Activated B cell treated with CpG ODN at 0.5 μM for 24 hours (primary cell): Measurements from ENCODE around the gene RABGAP1L. TPM values are rescaled to one million over a fixed set of nuclear protein-coding genes. Genes with fewer than 3 reads are reported as not detected.

Experiments used
- ATAC-seq: fragments of 200-7000 bp; cut with Tn5 transposase; one replicate; pipeline ENCODE4 v1.10.0; 2021; ENCODE audit warnings: low read depth, mild to moderate bottlenecking, moderate library complexity
- CTCF ChIA-PET: fragments of 350-600 bp; sonication (Branson Sonifier 250); formaldehyde crosslinking; loops from one replicate; lab custom pipeline; 2021; ENCODE audit warnings: antibody characterized with exemption; lab: Charles Lee
- POLR2A ChIA-PET: fragments of 350-600 bp; sonication (Branson Sonifier 250); formaldehyde crosslinking; loops from one replicate; lab custom pipeline; 2021; ENCODE audit warnings: antibody characterized with exemption; lab: Charles Lee
- DNase-seq: peaks from one replicate; pipeline ENCODE4 v3.0.0; 2022
- H3K27ac Mint-ChIP-seq: one replicate; pipeline ENCODE4 v1.8.0; 2020; ENCODE audit warnings: mixed read lengths
- H3K27me3 Mint-ChIP-seq: one replicate; pipeline ENCODE4 v1.8.0; 2021; ENCODE audit warnings: mixed read lengths
- H3K36me3 Mint-ChIP-seq: one replicate; pipeline ENCODE4 v1.8.0; 2021; ENCODE audit warnings: low read depth, mixed read lengths
- H3K4me1 Mint-ChIP-seq: one replicate; pipeline ENCODE4 v1.8.0; 2021; ENCODE audit warnings: mixed read lengths
- H3K4me3 Mint-ChIP-seq: one replicate; pipeline ENCODE4 v1.8.0; 2020; ENCODE audit warnings: mild to moderate bottlenecking, mixed read lengths
- H3K9me3 Mint-ChIP-seq: one replicate; pipeline ENCODE4 v1.8.0; 2020; ENCODE audit warnings: mixed read lengths
- intact Hi-C: fragments of 100-400 bp; cut with micrococcal nuclease; formaldehyde crosslinking; loops from one replicate; pipeline ENCODE4 v1.15.1; 2024
- total RNA-seq: library from RNA; stranded (reverse); gene quantifications from 2 replicates; pipeline ENCODE4 v1.2.3, GENCODE V29; 2022
- TF ChIP-seq, protein P1 (sequence below): fragments of 200-600 bp; IDR thresholded peaks from one replicate; pipeline ENCODE4 v1.8.0; 2022; ENCODE audit warnings: antibody characterized with exemption, mild to moderate bottlenecking

Gene RABGAP1L
- total RNA-seq, 1 donor from 2014 or later, result 126 TPM

DNA sequence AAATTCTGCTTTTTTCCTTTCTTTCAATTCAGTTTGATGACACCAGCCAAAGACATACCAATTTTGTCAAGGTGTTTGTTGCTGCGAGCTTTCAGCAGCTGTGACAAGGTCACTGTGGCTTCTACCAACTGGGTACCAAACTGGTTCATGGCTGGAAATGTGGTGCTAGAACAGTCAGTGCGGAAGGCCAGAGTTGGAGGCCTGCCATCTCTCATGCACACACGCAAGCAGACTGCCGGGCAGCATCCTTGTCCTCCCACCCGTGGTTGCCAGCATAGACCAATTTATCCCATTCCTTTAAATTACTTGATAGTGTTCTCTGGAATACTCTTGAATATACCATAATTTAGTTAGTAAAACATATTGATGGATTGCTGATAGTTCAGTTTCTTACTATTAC is 208.6 kb downstream of the RABGAP1L start:
- Mint-ChIP-seq H3K27me3 (no peaks in the 10 kb centered on the region), H3K9me3 (peaks cover under 1% of the 10 kb centered on the region), H3K4me1 (peaks cover 15% of the 10 kb centered on the region), H3K4me3 (no peak overlapping the region), H3K36me3 (peaks cover 32% of the 10 kb centered on the region), H3K27ac (no peak overlapping the region)
- ATAC-seq (no peak), DNase-seq (no peak)
- intact Hi-C loops, result no loop called here
- POLR2A ChIA-PET, result no interaction called here
- CTCF ChIA-PET, result no interaction called here
- TF ChIP-seq, protein P1, sequence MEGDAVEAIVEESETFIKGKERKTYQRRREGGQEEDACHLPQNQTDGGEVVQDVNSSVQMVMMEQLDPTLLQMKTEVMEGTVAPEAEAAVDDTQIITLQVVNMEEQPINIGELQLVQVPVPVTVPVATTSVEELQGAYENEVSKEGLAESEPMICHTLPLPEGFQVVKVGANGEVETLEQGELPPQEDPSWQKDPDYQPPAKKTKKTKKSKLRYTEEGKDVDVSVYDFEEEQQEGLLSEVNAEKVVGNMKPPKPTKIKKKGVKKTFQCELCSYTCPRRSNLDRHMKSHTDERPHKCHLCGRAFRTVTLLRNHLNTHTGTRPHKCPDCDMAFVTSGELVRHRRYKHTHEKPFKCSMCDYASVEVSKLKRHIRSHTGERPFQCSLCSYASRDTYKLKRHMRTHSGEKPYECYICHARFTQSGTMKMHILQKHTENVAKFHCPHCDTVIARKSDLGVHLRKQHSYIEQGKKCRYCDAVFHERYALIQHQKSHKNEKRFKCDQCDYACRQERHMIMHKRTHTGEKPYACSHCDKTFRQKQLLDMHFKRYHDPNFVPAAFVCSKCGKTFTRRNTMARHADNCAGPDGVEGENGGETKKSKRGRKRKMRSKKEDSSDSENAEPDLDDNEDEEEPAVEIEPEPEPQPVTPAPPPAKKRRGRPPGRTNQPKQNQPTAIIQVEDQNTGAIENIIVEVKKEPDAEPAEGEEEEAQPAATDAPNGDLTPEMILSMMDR, result no peak

DNA sequence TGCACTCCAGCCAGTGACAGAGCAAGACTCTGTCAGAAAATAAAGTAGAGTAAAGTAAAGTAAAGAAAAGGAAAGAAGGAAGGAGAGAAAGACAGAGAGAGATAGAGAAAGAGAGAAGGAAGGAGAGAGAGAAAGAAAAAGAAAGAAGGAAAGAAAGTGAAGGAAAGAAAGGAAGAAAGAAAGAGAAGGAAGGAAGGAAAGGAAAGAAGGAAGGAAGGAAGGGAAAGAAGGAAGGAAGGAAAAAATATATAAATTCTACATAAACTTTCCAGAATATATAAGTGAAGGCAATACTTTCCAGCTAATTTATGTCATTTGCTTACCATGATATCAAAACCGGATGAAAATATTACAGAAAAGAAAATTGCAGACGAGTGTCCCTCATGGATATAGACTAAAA is 216.7 kb downstream of the RABGAP1L start:
- no peak for ATAC-seq

DNA sequence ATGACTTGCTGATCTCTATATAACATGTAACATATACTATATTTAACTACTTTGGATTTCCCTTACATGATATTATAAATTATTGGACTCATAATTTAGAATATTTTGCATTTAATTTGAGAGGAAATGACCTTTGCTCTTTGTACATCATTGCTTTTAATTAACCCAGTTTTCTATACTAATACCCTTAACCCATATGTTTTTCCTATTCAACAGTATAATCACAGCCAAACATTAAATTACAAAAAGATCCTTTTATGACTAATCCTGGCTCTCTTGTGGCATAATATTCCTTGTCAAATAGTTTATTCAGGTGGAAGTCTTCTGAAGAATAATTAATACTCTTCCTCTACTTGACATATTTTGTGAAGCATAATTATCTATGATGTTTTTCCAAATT is 232.4 kb downstream of the RABGAP1L start:
- Mint-ChIP-seq H3K9me3 (peaks cover 8% of the 10 kb centered on the region), H3K4me3 (no peak overlapping the region), H3K36me3 (peaks cover 46% of the 10 kb centered on the region), H3K27ac (no peak overlapping the region), H3K27me3 (no peaks in the 10 kb centered on the region), H3K4me1 (no peaks in the 10 kb centered on the region)
- DNase-seq (no peak), ATAC-seq (no peak)
- TF ChIP-seq, protein P1, result no peak
- intact Hi-C loops, result no loop called here
- CTCF ChIA-PET, result no interaction called here
- POLR2A ChIA-PET, result no interaction called here

More for the DNA sequence above, 216.7 kb downstream of the RABGAP1L start:
- TF ChIP-seq, protein P1, result no peak
- ChIA-PET POLR2A (no interaction called here), CTCF (no interaction called here)
- Mint-ChIP-seq H3K9me3 (no peaks in the 10 kb centered on the region), H3K36me3 (peaks cover 44% of the 10 kb centered on the region), H3K4me3 (no peak overlapping the region), H3K27ac (no peak overlapping the region), H3K4me1 (peaks cover 6% of the 10 kb centered on the region), H3K27me3 (no peaks in the 10 kb centered on the region)
- intact Hi-C loops, result no loop called here
- DNase-seq, result no peak

DNA sequence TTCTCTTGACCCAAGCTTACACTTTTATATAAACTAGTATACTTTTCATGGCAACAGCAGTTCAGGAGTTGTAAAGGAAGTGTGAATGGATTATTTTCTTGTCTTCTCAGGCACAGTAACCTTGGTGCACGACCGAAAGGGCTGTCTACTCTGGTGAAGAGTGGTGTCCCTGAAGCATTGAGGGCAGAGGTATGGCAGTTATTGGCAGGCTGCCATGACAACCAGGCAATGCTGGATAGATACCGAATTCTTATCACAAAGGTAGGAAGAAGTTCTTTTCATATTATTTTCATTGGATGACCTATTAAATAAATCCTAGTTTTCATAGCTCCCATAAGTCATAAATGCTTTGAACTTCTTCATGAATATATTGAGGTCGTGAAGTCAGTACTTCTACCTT is 234.6 kb downstream of the RABGAP1L start:
- Mint-ChIP-seq H3K4me1 (no peaks in the 10 kb centered on the region), H3K27ac (no peak overlapping the region), H3K4me3 (no peak overlapping the region), H3K36me3 (peaks cover 55% of the 10 kb centered on the region), H3K9me3 (peaks cover 8% of the 10 kb centered on the region), H3K27me3 (no peaks in the 10 kb centered on the region)
- intact Hi-C loops, result no loop called here
- DNase-seq (no peak), ATAC-seq (no peak)
- CTCF ChIA-PET, result no interaction called here
- POLR2A ChIA-PET, result no interaction called here
- TF ChIP-seq, protein P1, result no peak

DNA sequence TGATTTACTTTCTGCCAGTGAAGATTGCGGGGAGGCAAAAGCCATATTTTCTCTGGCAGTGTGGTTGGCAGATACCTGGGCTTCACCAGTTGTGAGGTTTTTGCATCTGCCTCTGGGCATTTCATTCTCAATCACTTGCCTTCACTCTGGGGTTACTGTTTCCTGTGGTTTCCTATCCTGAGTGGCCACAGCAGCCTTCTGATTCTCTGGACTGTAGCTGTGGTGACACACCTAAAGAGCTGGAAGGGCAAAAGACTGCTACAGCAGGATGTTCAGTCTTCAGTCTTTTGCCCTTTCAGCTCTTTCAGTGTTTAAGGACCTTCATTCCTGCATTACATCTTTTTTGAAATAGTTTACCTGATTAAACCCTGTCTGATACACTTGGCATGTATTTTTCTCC is 237.9 kb downstream of the RABGAP1L start:
- ChIA-PET CTCF (no interaction called here), POLR2A (no interaction called here)
- no peak for DNase-seq
- no peaks in the 10 kb centered on the region for H3K27me3 Mint-ChIP-seq
- intact Hi-C loops, result no loop called here
- H3K4me1 Mint-ChIP-seq, result peaks cover 5% of the 10 kb centered on the region
- peaks cover 14% of the 10 kb centered on the region for H3K9me3 Mint-ChIP-seq
- ATAC-seq, result no peak
- peaks cover 64% of the 10 kb centered on the region for H3K36me3 Mint-ChIP-seq
- no peak overlapping the region for H3K4me3 Mint-ChIP-seq
- H3K27ac Mint-ChIP-seq, result no peak overlapping the region
- TF ChIP-seq, protein P1, result no peak
